Eye (tissue), 1 donor: Measurements from ENCODE around the gene TMEM238.

ENCODE experiments used
- DNase-seq: peaks from one replicate; pipeline ENCODE4 v3.0.0-alpha.2; 2015

TMEM238 gene

GRCh38 chr19:55376241-55376933 is 7.7 kb downstream of the TMEM238 start, which contains the start of gene TMEM190:
Gene TMEM190, plus strand, starts transcription at chr19:55376826. Its CDS starts 28 bp downstream, at chr19:55376854.
- DNase-seq, result no peak

GRCh38 chr19:55373993-55374757 is 9.9 kb downstream of the TMEM238 start:
- no peak for DNase-seq

- DNase-seq, result no peak
Observed at GRCh38 chr19:55373306-55373992, 10.6 kb downstream of the TMEM238 start.

- DNase-seq, result no peak
Observed at GRCh38 chr19:55372316-55373081, 11.6 kb downstream of the TMEM238 start.

GRCh38 chr19:55370305-55370988 is 13.6 kb downstream of the TMEM238 start, which contains the start of gene IL11:
Gene IL11, minus strand, starts transcription at chr19:55370463. Its CDS starts 153 bp downstream, at chr19:55370310.
- DNase-seq, result no peak

- peak; percentile 83 for DNase-seq
Observed at GRCh38 chr19:55369653-55370304, 14.3 kb downstream of the TMEM238 start.

- DNase-seq, result no peak
Observed at GRCh38 chr19:55368701-55369563, 15.2 kb downstream of the TMEM238 start.

GRCh38 chr19:55368106-55368505 is 16.0 kb downstream of the TMEM238 start:
- no peak for DNase-seq

- no peak for DNase-seq
Observed at GRCh38 chr19:55366790-55367189, 17.3 kb downstream of the TMEM238 start.

- DNase-seq, result no peak
Observed at GRCh38 chr19:55365964-55366363, 18.1 kb downstream of the TMEM238 start.

- DNase-seq, result no peak
Observed at GRCh38 chr19:55365245-55365644, 18.8 kb downstream of the TMEM238 start.

- DNase-seq, result no peak
Observed at GRCh38 chr19:55362990-55363716, 20.9 kb downstream of the TMEM238 start, which contains the start of gene GARIN5B. Gene GARIN5B, minus strand, starts transcription at chr19:55363260. Its CDS starts 194 bp downstream, at chr19:55363066.

- no peak for DNase-seq
Observed at GRCh38 chr19:55362174-55362989, 21.7 kb downstream of the TMEM238 start.

GRCh38 chr19:55360902-55361301 is 23.2 kb downstream of the TMEM238 start:
- no peak for DNase-seq

- no peak for DNase-seq
Observed at GRCh38 chr19:55358943-55359908, 24.9 kb downstream of the TMEM238 start.

GRCh38 chr19:55358493-55358892 is 25.6 kb downstream of the TMEM238 start:
- DNase-seq, result no peak

GRCh38 chr19:55355213-55355821 is 28.8 kb downstream of the TMEM238 start:
- no peak for DNase-seq
